Fibroblast of lung (primary cell): ENCODE measurements around the gene RTL3. TPM values are rescaled to one million over a fixed set of nuclear protein-coding genes. Genes with fewer than 3 reads are reported as not detected.
A peak's percentile ranks its signal among the peaks of the same experiment; 100 is the strongest.

Experiments used
- DNase-seq, 2 donors: peaks; one replicate each; pipeline versions ENCODE4 v3.0.0 to v3.0.0-alpha.2; 2010; ENCODE audit warnings: low read depth in 2 of 2
- H2AFZ ChIP-seq: 2 replicates; pipeline ENCODE4 v1.5.1; 2012; ENCODE audit warnings: low read length, control low read depth, inconsistent platforms
- H3K27ac ChIP-seq: 2 replicates; pipeline ENCODE4 v1.5.1; 2011; ENCODE audit warnings: low read length, control low read depth; ENCODE audit not compliant: insufficient read depth
- H3K27me3 ChIP-seq: 2 replicates; pipeline ENCODE4 v1.5.1; 2011; ENCODE audit warnings: mild to moderate bottlenecking, low read length; ENCODE audit not compliant: control insufficient read depth, insufficient read depth
- H3K36me3 ChIP-seq: 2 replicates; pipeline ENCODE4 v1.5.1; 2011; ENCODE audit warnings: low read length; ENCODE audit not compliant: control insufficient read depth, insufficient read depth
- H3K4me1 ChIP-seq: 2 replicates; pipeline ENCODE4 v1.5.1; 2011; ENCODE audit warnings: low read length; ENCODE audit not compliant: control insufficient read depth, insufficient read depth; ENCODE audit errors: extremely low read depth
- H3K4me2 ChIP-seq: 2 replicates; pipeline ENCODE4 v1.5.1; 2011; ENCODE audit warnings: low read length, control low read depth; ENCODE audit not compliant: insufficient read depth; ENCODE audit errors: extremely low read depth
- H3K4me3 ChIP-seq, 4 experiments: fragments of 200-600 bp in 1 of 4; sonication (generic) in 1 of 4; replicated peaks in 1 of 4; 2 replicates each; pipeline ENCODE4 v1.5.1; 2011 to 2016; ENCODE audit warnings: low read length in 4 of 4, low read depth in 3 of 4, mild to moderate bottlenecking in 3 of 4, control low read depth in 2 of 4, inconsistent platforms in 1 of 4, mixed read lengths in 1 of 4; ENCODE audit not compliant: insufficient read depth in 1 of 4; ENCODE audit errors: control extremely low read depth in 1 of 4
- H3K79me2 ChIP-seq: 2 replicates; pipeline ENCODE4 v1.5.1; 2012; ENCODE audit warnings: mild to moderate bottlenecking, low read length, inconsistent platforms; ENCODE audit not compliant: control insufficient read depth, insufficient read depth
- H3K9ac ChIP-seq: 2 replicates; pipeline ENCODE4 v1.5.1; 2011; ENCODE audit warnings: mild to moderate bottlenecking, low read length, control low read depth; ENCODE audit not compliant: insufficient read depth
- H3K9me3 ChIP-seq: 2 replicates; pipeline ENCODE4 v1.5.1; 2012; ENCODE audit warnings: low read depth, low read length; ENCODE audit not compliant: control insufficient read depth, insufficient read depth
- H4K20me1 ChIP-seq: 2 replicates; pipeline ENCODE4 v1.5.1; 2011; ENCODE audit warnings: low read length; ENCODE audit not compliant: control insufficient read depth, insufficient read depth; ENCODE audit errors: extremely low read depth
- CTCF ChIP-seq, 2 donors: IDR thresholded peaks in 1 of 2; conservative IDR thresholded peaks in 1 of 2; 1 replicate in 1 of 2; 2 replicates in 1 of 2; pipeline ENCODE4 v1.5.1; 2011 to 2012; ENCODE audit warnings: low read length in 2 of 2, control low read depth in 1 of 2, inconsistent platforms in 1 of 2, low read depth in 1 of 2, mild to moderate bottlenecking in 1 of 2
- EZH2 ChIP-seq: IDR thresholded peaks from 2 replicates; pipeline ENCODE4 v1.5.1; 2012; ENCODE audit warnings: low read length, control low read depth, mild to moderate bottlenecking; ENCODE audit errors: missing control alignments
- polyA minus RNA-seq: library from RNA; depleted of rRNA, polyadenylated mRNA; stranded (reverse); fragments of >200 nt; gene quantifications from 2 replicates; pipeline ENCODE4 v1.2.3, GENCODE V29; 2011; ENCODE audit warnings: low replicate concordance
- polyA plus RNA-seq, 2 donors: library from polyadenylated mRNA; depleted of rRNA in 1 of 2; stranded (reverse) in 1 of 2; unstranded in 1 of 2; fragments of >200 nt; gene quantifications; 2 replicates each; pipeline ENCODE4 v1.2.1, GENCODE V29; 2011 to 2012; ENCODE audit warnings: missing spikeins in 1 of 2
- total RNA-seq: library from RNA; depleted of rRNA; stranded (reverse); fragments of >200 nt; gene quantifications from 2 replicates; pipeline ENCODE4 v1.2.1, GENCODE V29; 2014

The RTL3 gene
- total RNA-seq (not detected in 2 replicates), polyA plus RNA-seq (0.38 and 0.40 TPM in 2 replicates), polyA minus RNA-seq (0.51 and 0.85 TPM in 2 replicates)
- 0.30 TPM in 2 replicates for polyA plus RNA-seq (2012)

GRCh38 chrX:78658845-78659744 is at the start of gene RTL3:
TSS of gene RTL3 (minus strand) at chrX:78659328. CDS start at chrX:78658420, 908 bp downstream.
- peak within 1 kb of the TSS; percentile 11 for H3K4me2 ChIP-seq
- no peaks in the 10 kb centered on the region for H4K20me1 ChIP-seq
- no peaks in the 10 kb centered on the region for H3K27me3 ChIP-seq
- peak; percentile 56 to 93 for DNase-seq
- no peak within 1 kb of the TSS for H3K4me3 ChIP-seq
- no peaks in the 10 kb centered on the region for H3K9me3 ChIP-seq
- H3K9ac ChIP-seq = no peak within 1 kb of the TSS
- H3K4me1 ChIP-seq = peaks cover 2% of the 10 kb centered on the region
- no peak within 1 kb of the TSS for H2AFZ ChIP-seq
- H3K27ac ChIP-seq = peak within 1 kb of the TSS; percentile 47
- H3K36me3 ChIP-seq = no peaks in the 10 kb centered on the region
- H3K79me2 ChIP-seq = no peaks in the 10 kb centered on the region
- TF ChIP-seq CTCF (conservative IDR thresholded peaks at IDR 0.05 in 1 of 2, IDR thresholded peaks at IDR 0.05 in 1 of 2; ENCODE audit: low read depth in 1 of 2, low read length in 2 of 2) (no peak), EZH2 (no peak)

DNA sequence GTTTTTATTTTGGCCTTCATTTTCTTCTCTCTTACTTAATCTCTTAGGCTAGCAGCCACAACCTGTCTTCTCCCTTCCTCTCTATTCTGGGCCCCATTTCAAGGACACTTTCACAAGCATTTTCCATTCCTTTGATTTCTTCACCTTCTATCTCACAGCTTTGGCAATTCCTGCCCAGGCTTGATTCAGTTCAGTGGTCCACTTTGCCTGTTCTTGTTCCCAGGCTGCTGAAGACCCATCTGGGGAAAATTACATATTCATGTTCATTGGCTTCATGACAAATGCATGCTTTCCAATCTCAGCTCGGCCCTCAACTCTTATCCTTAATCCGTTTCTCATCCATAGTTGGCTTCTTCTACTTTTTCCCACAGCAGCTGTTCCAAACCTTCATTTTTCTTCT is 49.7 kb upstream of the RTL3 start:
- Histone ChIP-seq H4K20me1 (no peaks in the 10 kb centered on the region), H3K79me2 (no peaks in the 10 kb centered on the region), H2AFZ (no peak overlapping the region), H3K27ac (no peak overlapping the region), H3K4me3 (no peak overlapping the region), H3K27me3 (no peaks in the 10 kb centered on the region), H3K9me3 (no peaks in the 10 kb centered on the region), H3K4me2 (no peak overlapping the region), H3K36me3 (no peaks in the 10 kb centered on the region), H3K4me1 (no peaks in the 10 kb centered on the region), H3K9ac (no peak overlapping the region)
- TF ChIP-seq EZH2 = no peak
- TF ChIP-seq CTCF (conservative IDR thresholded peaks at IDR 0.05 in 1 of 2, IDR thresholded peaks at IDR 0.05 in 1 of 2; ENCODE audit: low read depth in 1 of 2, low read length in 2 of 2) = no peak
- no peak for DNase-seq

DNA sequence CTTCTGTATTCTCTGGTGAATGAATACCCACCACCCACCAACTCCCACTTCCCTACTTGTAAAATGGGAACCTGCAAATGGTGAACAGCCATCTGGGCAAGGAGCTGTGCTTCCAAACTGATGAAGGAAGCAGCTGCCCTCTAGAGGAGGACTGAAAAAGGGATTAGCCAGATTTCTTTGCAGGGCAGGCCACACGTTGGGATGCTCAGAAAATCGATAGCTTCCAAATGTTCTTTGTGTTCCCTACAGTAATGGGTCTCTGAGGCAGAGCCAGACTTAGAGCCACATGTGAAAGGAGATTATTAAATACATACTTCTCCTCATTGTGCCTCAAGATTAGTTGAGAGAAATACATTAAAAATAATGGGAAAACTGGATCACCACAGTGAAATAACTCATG is 49.1 kb upstream of the RTL3 start:
- no peak overlapping the region for H3K27ac ChIP-seq
- no peaks in the 10 kb centered on the region for H3K36me3 ChIP-seq
- no peak overlapping the region for H3K9ac ChIP-seq
- H3K4me1 ChIP-seq = no peaks in the 10 kb centered on the region
- no peak overlapping the region for H3K4me3 ChIP-seq
- no peak overlapping the region for H3K4me2 ChIP-seq
- TF ChIP-seq EZH2 (no peak), CTCF (conservative IDR thresholded peaks at IDR 0.05 in 1 of 2, IDR thresholded peaks at IDR 0.05 in 1 of 2; ENCODE audit: low read depth in 1 of 2, low read length in 2 of 2) (peak; percentile 53 to 54)
- H2AFZ ChIP-seq = no peak overlapping the region
- DNase-seq = peak; percentile 38 to 57
- H3K9me3 ChIP-seq = no peaks in the 10 kb centered on the region
- H3K27me3 ChIP-seq = no peaks in the 10 kb centered on the region
- H4K20me1 ChIP-seq = no peaks in the 10 kb centered on the region
- H3K79me2 ChIP-seq = no peaks in the 10 kb centered on the region
